GM12875 (cell line): ENCODE results near the gene OVOL1.

Experiments used
- H3K4me3 ChIP-seq: one replicate; pipeline ENCODE4 v1.5.1; 2011; ENCODE audit warnings: low read depth, low read length, control low read depth
- CTCF ChIP-seq: IDR thresholded peaks from 2 replicates; pipeline ENCODE4 v1.5.1; 2011; ENCODE audit warnings: low read depth, mild to moderate bottlenecking, control low read depth, inconsistent platforms, low read length, moderate library complexity, borderline replicate concordance; ENCODE audit not compliant: insufficient read depth

Gene OVOL1

GRCh38 chr11:65793625-65794400, 7.0 kb downstream of the OVOL1 start:
- no peak for TF ChIP-seq CTCF
- H3K4me3 ChIP-seq = no peak overlapping the region

GRCh38 chr11:65794570-65795510, 8.0 kb downstream of the OVOL1 start:
- TF ChIP-seq CTCF = no peak
- no peak overlapping the region for H3K4me3 ChIP-seq

GRCh38 chr11:65796726-65797601, 10.1 kb downstream of the OVOL1 start:
- no peak for TF ChIP-seq CTCF
- H3K4me3 ChIP-seq = no peak overlapping the region

- no peak for TF ChIP-seq CTCF
Measured at GRCh38 chr11:65797711-65798110, 10.8 kb downstream of the OVOL1 start.

GRCh38 chr11:65798882-65799281, 12.0 kb downstream of the OVOL1 start:
- no peak for TF ChIP-seq CTCF
- H3K4me3 ChIP-seq = no peak overlapping the region

More at GRCh38 chr11:65797711-65798110, 10.8 kb downstream of the OVOL1 start:
- no peak overlapping the region for H3K4me3 ChIP-seq

- no peak overlapping the region for H3K4me3 ChIP-seq
- no peak for TF ChIP-seq CTCF
Measured at GRCh38 chr11:65801153-65801987, 14.5 kb downstream of the OVOL1 start.
